DOHH2 (cell line): Measurements from ENCODE around the gene GALNS.

Source experiments
- EZH2phosphoT487 ChIP-seq: fragments of 200-600 bp; sonication (generic); IDR thresholded peaks from 2 replicates; pipeline ENCODE4 v1.6.1; 2017; ENCODE audit warnings: borderline replicate concordance, mild to moderate bottlenecking, antibody characterized with exemption, low read length, moderate library complexity, mixed read lengths
- TF ChIP-seq, protein P1 (sequence below): fragments of 200-600 bp; sonication (generic); IDR thresholded peaks from one replicate; pipeline ENCODE4 v1.5.1; 2014; ENCODE audit warnings: antibody characterized with exemption, mild to moderate bottlenecking, low read depth, low read length; ENCODE audit not compliant: poor library complexity, severe bottlenecking

DNA sequence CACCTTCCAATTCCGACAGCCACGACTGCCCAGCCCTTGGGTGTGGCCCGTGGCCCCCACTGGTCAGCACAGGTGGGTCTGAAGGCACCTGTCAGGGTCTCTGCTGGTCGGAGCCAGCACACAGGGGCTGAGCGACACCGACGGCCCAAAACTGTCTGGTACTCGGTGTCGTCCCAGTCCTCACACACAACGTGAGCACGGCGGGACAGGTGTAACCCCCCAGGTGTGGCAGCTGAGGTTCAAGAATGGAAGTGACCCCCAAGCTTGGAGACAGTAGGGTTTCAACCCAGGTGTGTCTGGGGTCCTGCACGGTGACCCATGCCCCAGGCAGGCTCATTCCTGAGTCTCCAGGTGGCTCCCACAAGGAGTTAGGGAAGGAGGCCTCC lies 1.0 kb downstream of the GALNS start:
- TF ChIP-seq, protein P1, sequence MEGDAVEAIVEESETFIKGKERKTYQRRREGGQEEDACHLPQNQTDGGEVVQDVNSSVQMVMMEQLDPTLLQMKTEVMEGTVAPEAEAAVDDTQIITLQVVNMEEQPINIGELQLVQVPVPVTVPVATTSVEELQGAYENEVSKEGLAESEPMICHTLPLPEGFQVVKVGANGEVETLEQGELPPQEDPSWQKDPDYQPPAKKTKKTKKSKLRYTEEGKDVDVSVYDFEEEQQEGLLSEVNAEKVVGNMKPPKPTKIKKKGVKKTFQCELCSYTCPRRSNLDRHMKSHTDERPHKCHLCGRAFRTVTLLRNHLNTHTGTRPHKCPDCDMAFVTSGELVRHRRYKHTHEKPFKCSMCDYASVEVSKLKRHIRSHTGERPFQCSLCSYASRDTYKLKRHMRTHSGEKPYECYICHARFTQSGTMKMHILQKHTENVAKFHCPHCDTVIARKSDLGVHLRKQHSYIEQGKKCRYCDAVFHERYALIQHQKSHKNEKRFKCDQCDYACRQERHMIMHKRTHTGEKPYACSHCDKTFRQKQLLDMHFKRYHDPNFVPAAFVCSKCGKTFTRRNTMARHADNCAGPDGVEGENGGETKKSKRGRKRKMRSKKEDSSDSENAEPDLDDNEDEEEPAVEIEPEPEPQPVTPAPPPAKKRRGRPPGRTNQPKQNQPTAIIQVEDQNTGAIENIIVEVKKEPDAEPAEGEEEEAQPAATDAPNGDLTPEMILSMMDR: no peak
- TF ChIP-seq EZH2phosphoT487: no peak
